Left renal cortex interstitium (tissue), 4 donors: ENCODE results near the gene CDKAL1. TPM values are rescaled to one million over a fixed set of nuclear protein-coding genes. Genes with fewer than 3 reads are reported as not detected.
"Not testable (repeated sequence)": the region's sequence is repeated elsewhere in the genome, so short reads cannot be mapped to it uniquely, and the experiment has no call there.

Experiments
- DNase-seq, 4 donors: peaks; one replicate each; pipeline ENCODE4 v3.0.0-alpha.2; 2013; ENCODE audit warnings: low read depth in 4 of 4, low spot score in 2 of 4, missing footprints in 1 of 4
- polyA plus RNA-seq, 4 donors: library from polyadenylated mRNA; unstranded; fragments of 120-200 nt; gene quantifications; one replicate each; pipeline ENCODE4 v1.2.1, GENCODE V29; 2013; ENCODE audit not compliant: insufficient read length in 4 of 4

Gene CDKAL1
- polyA plus RNA-seq, 4 donors, result 16.3 to 20.5 (median 19.4) TPM

GRCh38 chr6:21084656-21085055, 550.4 kb downstream of the CDKAL1 start:
- no peak for DNase-seq

GRCh38 chr6:21085211-21085610, 551.0 kb downstream of the CDKAL1 start:
- DNase-seq, result no peak

GRCh38 chr6:21085643-21086042, 551.4 kb downstream of the CDKAL1 start:
- no peak for DNase-seq

- no peak for DNase-seq
Measured at GRCh38 chr6:21087188-21087587, 552.9 kb downstream of the CDKAL1 start.

GRCh38 chr6:21091411-21091810, 557.2 kb downstream of the CDKAL1 start:
- DNase-seq, result no peak

GRCh38 chr6:21092231-21092772, 558.0 kb downstream of the CDKAL1 start:
- DNase-seq, result not testable (repeated sequence)

GRCh38 chr6:21095462-21095861, 561.2 kb downstream of the CDKAL1 start:
- no peak for DNase-seq

- DNase-seq, result no peak
Measured at GRCh38 chr6:21098134-21098533, 563.9 kb downstream of the CDKAL1 start.

- DNase-seq, result no peak
Measured at GRCh38 chr6:21098744-21099143, 564.5 kb downstream of the CDKAL1 start.

GRCh38 chr6:21099338-21100314, 565.4 kb downstream of the CDKAL1 start:
- no peak for DNase-seq

- DNase-seq, result no peak
Measured at GRCh38 chr6:21100991-21101390, 566.7 kb downstream of the CDKAL1 start.

- no peak for DNase-seq
Measured at GRCh38 chr6:21101694-21102093, 567.4 kb downstream of the CDKAL1 start.

- no peak for DNase-seq
Measured at GRCh38 chr6:21102201-21102600, 567.9 kb downstream of the CDKAL1 start.

- DNase-seq, result no peak
Measured at GRCh38 chr6:21102624-21103023, 568.4 kb downstream of the CDKAL1 start.

GRCh38 chr6:21103626-21104224, 569.5 kb downstream of the CDKAL1 start:
- DNase-seq, result no peak

- no peak for DNase-seq
Measured at GRCh38 chr6:21104288-21104687, 570.0 kb downstream of the CDKAL1 start.

GRCh38 chr6:21107796-21108195, 573.5 kb downstream of the CDKAL1 start:
- DNase-seq, result no peak

GRCh38 chr6:21109391-21110178, 575.3 kb downstream of the CDKAL1 start:
- DNase-seq, result no peak

GRCh38 chr6:21110684-21111083, 576.4 kb downstream of the CDKAL1 start:
- DNase-seq, result no peak

GRCh38 chr6:21111093-21111725, 577.0 kb downstream of the CDKAL1 start:
- no peak for DNase-seq
